ENCODE data around the gene RBM47. TPM values are rescaled to one million over a fixed set of nuclear protein-coding genes. Genes with fewer than 3 reads are reported as not detected.

The RBM47 gene
- total and polyA plus RNA-seq, 5 experiments from 2014 or later, result 0.05 to 0.88 (median 0.43) TPM; not detected in 1

DNA sequence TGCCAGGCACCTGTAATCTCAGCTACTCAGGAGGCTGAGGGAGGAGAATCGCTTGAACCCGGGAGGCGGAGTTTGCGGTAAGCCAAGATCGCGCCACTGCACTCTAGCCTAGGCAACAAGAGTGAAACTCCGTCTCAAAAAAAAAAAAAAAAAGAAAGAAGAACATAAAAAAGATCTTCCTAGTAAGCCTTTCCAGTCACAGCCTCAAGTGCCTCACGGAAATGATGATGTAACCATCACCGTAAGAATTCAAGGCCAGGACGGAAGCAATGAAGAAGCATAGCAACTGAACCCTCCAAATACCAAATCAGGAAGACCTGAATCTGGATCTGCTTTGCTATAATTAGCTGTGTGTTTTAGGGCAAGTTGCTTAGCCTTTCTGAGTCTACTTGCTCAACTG is 28.8 kb downstream of the RBM47 start:
- Mint-ChIP-seq H3K9me3 (no peaks in the 10 kb centered on the region), H3K27me3 (peaks cover 0 to 1% (median 0%) of the 10 kb centered on the region in 5 donors), H3K27ac (no peak overlapping the region), H3K4me1 (no peaks in the 10 kb centered on the region), H3K36me3 (no peaks in the 10 kb centered on the region), H3K4me3 (no peak overlapping the region)
- DNase-seq (no peak), ATAC-seq (no peak)
- POLR2A ChIA-PET, result no interaction called here

DNA sequence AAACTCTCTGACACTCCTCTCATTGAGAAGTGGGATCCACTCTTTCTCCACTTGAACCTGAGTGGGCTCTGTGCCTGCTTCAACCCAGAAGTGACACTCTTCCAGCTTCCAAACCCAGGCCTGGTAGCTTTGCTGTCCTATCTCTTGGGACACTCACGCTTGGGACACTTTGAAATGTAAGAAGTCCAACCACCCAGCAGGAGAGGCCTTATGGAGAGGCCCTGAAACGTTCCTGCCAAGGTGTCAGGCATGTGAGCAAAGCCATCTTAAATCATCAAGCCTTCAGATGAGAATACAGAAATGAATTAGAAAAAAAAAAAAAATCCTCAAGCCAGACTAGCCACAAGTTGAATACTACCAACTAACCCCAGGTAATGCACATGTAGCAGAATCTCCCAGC is 30.2 kb downstream of the RBM47 start:
- Mint-ChIP-seq H3K36me3 (no peaks in the 10 kb centered on the region), H3K4me3 (no peak overlapping the region), H3K27ac (no peak overlapping the region), H3K9me3 (no peaks in the 10 kb centered on the region), H3K4me1 (no peaks in the 10 kb centered on the region), H3K27me3 (peaks cover 0 to 3% (median 0%) of the 10 kb centered on the region in 5 donors)
- DNase-seq, result no peak
- POLR2A ChIA-PET, result no interaction called here
- no peak for ATAC-seq

DNA sequence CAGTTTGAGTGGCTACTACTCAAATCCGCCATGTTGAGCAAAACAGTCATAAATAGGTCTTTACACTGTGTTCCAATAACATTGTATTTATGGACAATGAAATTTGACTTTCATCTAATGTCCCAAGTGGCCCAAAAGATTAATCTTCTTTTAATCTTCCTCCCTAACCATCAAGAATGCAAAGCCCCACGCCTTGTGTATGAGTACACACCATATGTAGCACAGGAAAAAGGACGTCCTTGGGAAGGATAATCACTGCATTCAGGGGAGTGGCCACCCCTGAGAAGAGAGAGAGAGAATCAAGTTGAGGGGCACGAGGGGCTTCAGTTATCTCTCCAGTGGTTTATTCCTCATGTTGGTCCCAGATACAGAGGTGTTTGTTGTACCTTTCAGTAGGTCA is 33.1 kb downstream of the RBM47 start:
- Mint-ChIP-seq H3K36me3 (no peaks in the 10 kb centered on the region), H3K27me3 (peaks cover 0 to 3% (median 0%) of the 10 kb centered on the region in 5 donors), H3K4me3 (no peak overlapping the region), H3K4me1 (no peaks in the 10 kb centered on the region), H3K9me3 (no peaks in the 10 kb centered on the region), H3K27ac (no peak overlapping the region)
- ATAC-seq (no peak), DNase-seq (no peak)
- POLR2A ChIA-PET, result no interaction called here

DNA sequence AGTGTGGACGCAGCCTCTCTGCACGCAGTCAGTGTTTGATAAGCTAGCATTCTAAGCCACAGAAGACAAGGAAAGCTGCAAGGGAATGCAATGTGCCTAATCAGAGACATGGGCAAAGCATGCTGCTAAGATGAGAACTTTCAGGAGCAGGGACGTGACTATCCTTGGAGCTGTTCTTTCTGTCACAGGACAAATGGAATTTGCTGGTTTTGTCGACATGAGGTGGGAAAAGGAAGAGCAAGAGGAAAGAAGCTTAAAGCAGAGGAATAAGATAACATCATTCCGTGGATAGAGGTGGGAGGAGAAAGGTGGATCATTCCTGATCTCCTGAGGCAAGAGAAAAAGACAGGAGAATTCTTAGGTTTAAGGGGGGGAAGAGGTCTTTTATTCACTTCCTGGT is 33.7 kb downstream of the RBM47 start:
- no peaks in the 10 kb centered on the region for H3K4me1 Mint-ChIP-seq
- H3K27ac Mint-ChIP-seq, result peak overlapping the region in 1 of 10 donors; percentile 4
- no peak overlapping the region for H3K4me3 Mint-ChIP-seq
- H3K36me3 Mint-ChIP-seq, result no peaks in the 10 kb centered on the region
- ATAC-seq, result no peak
- H3K27me3 Mint-ChIP-seq, result peaks cover 0 to 3% (median 0%) of the 10 kb centered on the region in 5 donors
- POLR2A ChIA-PET, result interaction anchor here (0.7 kb wide), 1 partner anchor 44 kb away, joined by 4 read pairs; no protein-coding TSS in a partner anchor
- DNase-seq, result no peak
- H3K9me3 Mint-ChIP-seq, result peaks cover 0 to 2% (median 0%) of the 10 kb centered on the region in 9 donors

DNA sequence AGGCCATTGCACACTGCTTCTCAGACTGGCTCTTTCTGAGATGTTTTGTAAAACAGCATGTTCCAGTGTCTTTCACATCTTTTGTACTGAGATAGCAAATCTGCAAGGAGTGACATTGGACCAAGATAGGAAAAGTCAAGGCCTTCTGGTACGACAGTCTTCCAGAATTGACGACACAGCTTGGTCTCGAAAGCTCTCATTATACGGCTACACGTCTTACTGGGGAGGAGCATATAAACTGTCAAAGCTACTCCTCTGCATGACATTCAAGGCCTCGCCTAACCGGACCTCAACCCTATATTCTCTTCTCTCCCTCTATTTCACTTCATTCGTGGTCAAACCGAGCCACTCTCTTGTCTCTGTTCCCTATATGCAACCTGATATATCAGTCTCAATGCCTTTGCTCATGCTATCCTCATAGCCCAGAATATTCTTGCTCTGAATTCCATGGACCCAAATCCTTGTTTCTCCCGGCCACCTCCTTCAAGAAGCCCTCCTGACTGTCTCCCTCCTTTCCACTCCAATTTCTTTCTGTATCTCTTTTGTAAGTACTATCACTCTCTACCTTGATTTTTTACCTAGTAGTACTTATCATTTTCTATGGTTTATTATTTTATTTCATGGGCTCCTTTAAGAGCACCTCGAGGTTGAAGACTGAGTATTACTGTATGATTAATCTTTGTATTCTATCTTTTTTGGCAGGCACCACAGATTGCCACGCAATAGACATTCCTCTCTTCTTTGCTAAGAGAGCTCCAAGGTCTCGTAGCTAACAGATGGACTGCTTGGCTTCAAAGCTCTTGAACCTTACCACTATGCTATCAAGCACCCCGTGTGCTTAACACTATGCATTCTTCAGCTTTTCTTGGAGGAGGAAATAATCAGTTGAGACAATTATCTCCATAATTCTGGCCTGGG is 35.1 kb downstream of the RBM47 start:
- Mint-ChIP-seq H3K27ac (no peak overlapping the region), H3K36me3 (no peaks in the 10 kb centered on the region), H3K4me3 (no peak overlapping the region), H3K27me3 (peaks cover 0 to 3% (median 0%) of the 10 kb centered on the region in 5 donors), H3K9me3 (peaks cover 0 to 4% (median 0%) of the 10 kb centered on the region in 9 donors), H3K4me1 (no peaks in the 10 kb centered on the region)
- ATAC-seq, result no peak
- POLR2A ChIA-PET, result no interaction called here
- no peak for DNase-seq

DNA sequence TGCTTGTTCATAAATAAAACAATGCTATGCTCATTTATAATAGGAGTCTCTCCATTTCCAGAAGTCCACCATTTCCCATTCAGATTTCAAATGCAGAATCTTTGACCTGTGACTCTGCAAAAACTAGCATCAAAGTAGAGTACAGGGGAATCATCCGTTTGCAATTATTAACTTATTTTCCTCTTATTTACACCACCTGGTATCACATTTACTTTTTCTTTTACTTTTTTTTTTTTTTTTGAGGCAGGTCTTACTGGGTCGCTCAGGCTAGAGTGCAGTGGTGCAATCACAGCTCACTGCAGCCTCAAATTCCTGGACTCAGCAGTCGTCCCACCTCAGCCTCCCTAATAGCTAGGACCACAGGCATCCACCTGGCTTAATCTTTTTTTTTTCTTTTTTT is 37.6 kb downstream of the RBM47 start:
- peaks cover 0 to 4% (median 0%) of the 10 kb centered on the region in 9 donors for H3K9me3 Mint-ChIP-seq
- H3K4me1 Mint-ChIP-seq, result peaks cover 0 to 2% (median under 1%) of the 10 kb centered on the region in 4 donors
- H3K27me3 Mint-ChIP-seq, result peaks cover 0 to 3% (median 0%) of the 10 kb centered on the region in 5 donors
- H3K4me3 Mint-ChIP-seq, result no peak overlapping the region
- ATAC-seq (no peak), DNase-seq (no peak)
- no peaks in the 10 kb centered on the region for H3K36me3 Mint-ChIP-seq
- POLR2A ChIA-PET, result no interaction called here
- H3K27ac Mint-ChIP-seq, result no peak overlapping the region

DNA sequence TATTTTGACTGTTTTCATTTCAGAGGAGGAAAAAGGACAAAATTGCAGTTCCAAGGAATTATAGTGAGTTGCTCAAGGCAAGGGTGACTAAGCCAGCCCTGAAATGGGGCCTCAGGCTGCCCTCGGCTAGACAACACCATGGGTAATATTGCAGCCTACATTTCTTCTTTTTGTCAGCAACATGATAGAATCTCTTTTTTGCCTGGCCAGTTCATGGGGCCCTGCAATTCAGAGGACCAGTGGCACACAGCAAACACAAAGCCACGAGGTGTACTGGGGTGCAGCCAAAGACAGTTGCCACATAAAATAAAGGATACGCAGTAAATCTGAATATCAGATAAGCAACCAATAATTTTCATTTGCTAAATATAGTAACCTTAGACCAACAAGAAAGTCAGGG is 41.8 kb downstream of the RBM47 start:
- peaks cover 0 to 4% (median 0%) of the 10 kb centered on the region in 9 donors for H3K9me3 Mint-ChIP-seq
- H3K4me3 Mint-ChIP-seq, result no peak overlapping the region
- H3K4me1 Mint-ChIP-seq, result peaks cover 0 to 6% (median 2%) of the 10 kb centered on the region in 4 donors
- peaks cover 0 to 6% (median 0%) of the 10 kb centered on the region in 5 donors for H3K27me3 Mint-ChIP-seq
- POLR2A ChIA-PET, result no interaction called here
- no peak for ATAC-seq
- no peaks in the 10 kb centered on the region for H3K36me3 Mint-ChIP-seq
- no peak overlapping the region for H3K27ac Mint-ChIP-seq
- DNase-seq, result no peak

DNA sequence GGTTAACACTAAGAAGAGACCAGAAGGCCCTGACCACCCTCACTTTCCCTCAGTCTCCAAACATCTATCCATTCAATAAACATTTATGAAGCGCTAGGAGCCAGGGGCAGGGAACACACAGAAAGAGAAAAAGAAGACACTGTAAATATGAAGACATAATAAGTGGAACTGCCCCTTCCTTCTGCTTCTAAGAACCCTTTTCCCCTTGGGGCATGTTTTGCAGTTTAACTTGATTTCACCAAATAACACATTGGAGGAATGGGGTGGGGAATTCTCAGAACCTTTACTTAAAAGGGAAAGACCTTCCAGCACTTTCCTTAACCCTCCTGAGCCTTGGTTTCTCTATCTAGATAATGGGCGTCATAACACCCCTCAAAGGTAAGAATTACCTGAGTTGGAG is 42.3 kb downstream of the RBM47 start:
- Mint-ChIP-seq H3K27ac (peak overlapping the region in 1 of 10 donors; percentile 68), H3K9me3 (peaks cover 0 to 4% (median 0%) of the 10 kb centered on the region in 9 donors), H3K4me3 (no peak overlapping the region), H3K27me3 (peaks cover 0 to 10% (median 0%) of the 10 kb centered on the region in 5 donors), H3K4me1 (peaks cover 0 to 6% (median 2%) of the 10 kb centered on the region in 4 donors), H3K36me3 (no peaks in the 10 kb centered on the region)
- POLR2A ChIA-PET, result no interaction called here
- ATAC-seq (no peak), DNase-seq (no peak)

DNA sequence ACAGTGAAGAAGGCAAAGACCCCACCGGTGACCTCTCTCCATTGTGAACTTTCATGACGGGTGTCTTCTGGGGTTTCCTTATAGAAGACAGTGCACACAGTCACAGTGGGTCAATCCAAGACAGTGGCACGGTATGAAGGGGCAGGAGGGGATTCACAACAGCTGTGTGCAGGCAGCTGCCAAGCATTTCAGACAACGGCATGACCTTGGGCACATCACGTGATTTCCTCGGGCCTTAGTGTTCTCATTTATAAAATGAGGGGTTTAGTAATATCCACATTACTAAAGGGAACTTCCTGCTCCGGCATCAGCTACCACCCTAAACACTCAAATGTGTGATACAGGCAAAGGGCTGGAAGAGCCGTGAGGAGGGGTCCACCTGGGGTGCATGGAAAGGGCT is 42.9 kb downstream of the RBM47 start:
- POLR2A ChIA-PET, result no interaction called here
- H3K4me3 Mint-ChIP-seq, result peak overlapping the region in 1 of 10 donors; percentile 50
- no peaks in the 10 kb centered on the region for H3K36me3 Mint-ChIP-seq
- H3K27me3 Mint-ChIP-seq, result peaks cover 0 to 14% (median 0%) of the 10 kb centered on the region in 5 donors
- DNase-seq (no peak), ATAC-seq (no peak)
- peak overlapping the region in 1 of 10 donors; percentile 68 for H3K27ac Mint-ChIP-seq
- peaks cover 0 to 6% (median 2%) of the 10 kb centered on the region in 4 donors for H3K4me1 Mint-ChIP-seq
- H3K9me3 Mint-ChIP-seq, result peaks cover 0 to 4% (median 0%) of the 10 kb centered on the region in 9 donors

DNA sequence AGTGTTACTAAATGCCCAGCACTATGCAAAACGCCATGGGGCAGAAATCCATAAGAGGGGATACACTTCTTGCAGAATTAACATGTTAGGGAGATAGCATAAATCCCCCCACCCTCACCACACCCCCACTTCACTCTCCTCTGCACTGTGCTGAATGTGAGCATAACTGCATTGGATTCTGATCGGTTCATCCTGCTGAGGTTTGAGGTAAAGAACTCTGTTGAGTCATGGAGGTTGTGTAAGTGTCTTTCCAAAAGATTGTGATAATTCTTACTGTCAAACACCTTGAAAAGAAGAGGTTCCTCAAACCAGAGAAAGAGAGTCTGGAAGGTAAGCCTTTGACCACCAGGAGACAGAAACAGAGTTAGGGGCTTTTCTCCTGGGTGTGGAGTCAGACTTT is 43.6 kb downstream of the RBM47 start:
- Mint-ChIP-seq H3K27ac (no peak overlapping the region), H3K4me1 (peaks cover 0 to 6% (median 2%) of the 10 kb centered on the region in 4 donors)
- POLR2A ChIA-PET, result no interaction called here

DNA sequence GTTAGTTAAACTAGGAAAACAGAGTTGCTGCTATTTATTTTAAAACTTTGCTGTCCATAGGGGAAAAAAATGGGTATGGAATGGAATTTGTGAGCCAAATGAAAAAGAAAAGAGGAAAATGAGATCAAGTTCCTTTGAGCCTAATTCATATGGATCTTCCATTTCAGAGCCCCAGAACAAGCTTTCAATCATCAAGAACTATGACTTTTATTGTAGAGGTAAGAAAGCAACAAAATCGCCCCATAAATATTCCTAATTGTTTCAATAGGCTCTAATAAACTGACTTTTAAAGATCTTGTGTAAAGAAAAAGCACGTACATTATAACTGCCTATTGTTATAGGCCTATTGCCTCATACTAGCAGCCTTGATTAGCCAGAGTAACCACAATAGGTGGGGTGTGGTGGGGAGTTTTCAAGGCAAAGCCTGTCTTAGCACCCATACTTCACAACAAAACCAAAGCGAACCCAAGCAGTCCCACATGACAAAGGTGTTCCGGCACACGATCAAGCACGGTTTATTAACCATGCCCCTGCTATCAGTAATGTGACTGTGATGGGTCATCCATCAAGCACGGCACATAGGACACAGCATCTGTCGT is 44.4 kb downstream of the RBM47 start:
- no peak for DNase-seq
- peaks cover 0 to 18% (median 1%) of the 10 kb centered on the region in 5 donors for H3K27me3 Mint-ChIP-seq
- no peak overlapping the region for H3K4me3 Mint-ChIP-seq
- no peaks in the 10 kb centered on the region for H3K9me3 Mint-ChIP-seq
- H3K36me3 Mint-ChIP-seq, result no peaks in the 10 kb centered on the region
- no peak for ATAC-seq
- POLR2A ChIA-PET, result no interaction called here
- H3K4me1 Mint-ChIP-seq, result peaks cover 0 to 6% (median 2%) of the 10 kb centered on the region in 4 donors
- no peak overlapping the region for H3K27ac Mint-ChIP-seq

More for the DNA sequence above, 43.6 kb downstream of the RBM47 start:
- ATAC-seq (no peak), DNase-seq (no peak)
- Mint-ChIP-seq H3K36me3 (no peaks in the 10 kb centered on the region), H3K9me3 (peaks cover 0 to 2% (median 0%) of the 10 kb centered on the region in 9 donors), H3K4me3 (no peak overlapping the region), H3K27me3 (peaks cover 0 to 14% (median 0%) of the 10 kb centered on the region in 5 donors)

DNA sequence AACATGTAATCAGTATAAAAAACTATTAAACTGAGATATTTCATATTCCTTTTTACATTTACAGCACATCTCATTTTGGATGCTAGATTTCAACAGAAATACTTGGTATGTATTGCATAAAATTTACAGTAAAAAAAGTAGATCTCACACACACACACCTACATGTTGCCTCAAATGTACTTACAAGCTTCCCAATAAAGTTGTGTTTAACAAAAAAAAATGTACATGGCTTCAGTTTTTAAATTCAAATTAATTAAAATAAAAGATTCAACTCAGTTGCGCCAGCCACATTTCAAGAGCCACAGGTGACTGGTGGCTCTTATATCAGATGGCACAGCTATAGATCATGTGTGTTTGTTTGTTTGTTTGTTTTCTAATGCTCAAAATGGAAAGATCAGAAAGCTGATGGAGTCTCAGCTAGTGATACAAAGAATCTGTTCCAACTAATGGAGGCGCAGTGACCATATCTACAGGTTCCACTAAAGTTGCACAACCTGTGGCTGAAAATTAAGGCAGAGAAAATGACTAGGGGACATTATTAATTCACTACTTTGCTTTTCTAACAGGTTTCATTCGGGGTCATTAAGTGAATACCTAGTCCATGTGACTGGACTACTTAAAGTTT is 45.0 kb downstream of the RBM47 start:
- H3K27ac Mint-ChIP-seq, result no peak overlapping the region
- no peak for ATAC-seq

More for the DNA sequence above, 45.0 kb downstream of the RBM47 start:
- no peak for DNase-seq
- Mint-ChIP-seq H3K4me3 (no peak overlapping the region), H3K9me3 (no peaks in the 10 kb centered on the region), H3K27me3 (peaks cover 0 to 18% (median 1%) of the 10 kb centered on the region in 5 donors), H3K36me3 (no peaks in the 10 kb centered on the region), H3K4me1 (peaks cover 0 to 6% (median 2%) of the 10 kb centered on the region in 4 donors)
- POLR2A ChIA-PET, result no interaction called here

All from naive thymus-derived CD8-positive, alpha-beta T cell (primary cell).